ENCODE data around the gene ELF4.

The ELF4 gene

DNA sequence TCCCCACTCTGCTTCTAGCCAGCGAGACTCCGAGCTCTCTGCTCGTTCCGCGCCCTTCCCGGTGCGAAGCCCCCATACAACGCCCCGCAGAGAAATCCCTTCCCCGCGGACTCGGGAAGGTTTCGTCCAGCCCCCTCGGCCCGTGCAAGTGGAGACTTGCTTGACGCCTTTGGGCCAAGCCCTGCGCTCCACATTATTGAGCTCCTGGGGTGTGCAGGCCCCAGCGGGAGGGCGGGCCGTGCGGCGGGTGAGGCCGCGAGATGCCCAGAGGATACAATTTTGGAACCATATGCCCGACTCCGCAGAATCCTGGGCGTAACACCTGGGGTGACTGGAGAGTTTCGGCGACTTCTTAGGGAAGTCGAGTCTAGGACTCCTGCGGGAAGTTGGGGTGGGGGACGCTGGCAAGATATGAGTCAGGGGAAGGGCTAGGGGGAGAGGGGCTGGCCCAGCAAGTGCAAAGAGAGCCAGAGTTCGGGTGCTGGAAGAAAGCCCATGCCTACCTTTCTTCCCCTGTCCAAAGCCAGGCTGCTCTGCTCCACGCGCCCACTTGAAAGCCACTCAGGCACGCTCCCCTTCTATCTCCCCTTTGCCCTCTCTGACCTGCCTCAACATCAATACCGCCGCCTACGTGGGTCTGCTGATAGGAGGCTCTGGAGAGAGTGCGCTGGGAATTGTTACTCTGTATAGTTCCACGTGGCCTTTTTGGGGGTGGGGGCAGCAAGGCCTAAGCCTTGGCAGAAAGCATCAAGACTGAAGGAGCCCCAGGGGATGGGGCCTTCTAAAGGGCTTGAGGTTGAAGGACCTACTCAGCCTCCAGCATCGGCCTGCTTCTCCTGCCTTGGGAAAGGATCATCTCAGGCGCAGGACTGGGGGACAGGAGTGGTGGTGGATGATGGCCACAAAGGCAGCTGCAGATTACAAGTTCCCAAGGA is 1.2 kb upstream of the ELF4 start:
- TF ChIP-seq, protein P1, sequence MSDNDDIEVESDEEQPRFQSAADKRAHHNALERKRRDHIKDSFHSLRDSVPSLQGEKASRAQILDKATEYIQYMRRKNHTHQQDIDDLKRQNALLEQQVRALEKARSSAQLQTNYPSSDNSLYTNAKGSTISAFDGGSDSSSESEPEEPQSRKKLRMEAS (IDR thresholded peaks at IDR 0.05; ENCODE audit: low read depth, low read length), result no peak
- TF ChIP-seq MYC (IDR thresholded peaks at IDR 0.05; ENCODE audit: low read depth, low read length) (no peak), POLR2A (IDR thresholded peaks at IDR 0.05; ENCODE audit: extremely low read depth, insufficient read length) (no peak)
- TF ChIP-seq, protein P2, sequence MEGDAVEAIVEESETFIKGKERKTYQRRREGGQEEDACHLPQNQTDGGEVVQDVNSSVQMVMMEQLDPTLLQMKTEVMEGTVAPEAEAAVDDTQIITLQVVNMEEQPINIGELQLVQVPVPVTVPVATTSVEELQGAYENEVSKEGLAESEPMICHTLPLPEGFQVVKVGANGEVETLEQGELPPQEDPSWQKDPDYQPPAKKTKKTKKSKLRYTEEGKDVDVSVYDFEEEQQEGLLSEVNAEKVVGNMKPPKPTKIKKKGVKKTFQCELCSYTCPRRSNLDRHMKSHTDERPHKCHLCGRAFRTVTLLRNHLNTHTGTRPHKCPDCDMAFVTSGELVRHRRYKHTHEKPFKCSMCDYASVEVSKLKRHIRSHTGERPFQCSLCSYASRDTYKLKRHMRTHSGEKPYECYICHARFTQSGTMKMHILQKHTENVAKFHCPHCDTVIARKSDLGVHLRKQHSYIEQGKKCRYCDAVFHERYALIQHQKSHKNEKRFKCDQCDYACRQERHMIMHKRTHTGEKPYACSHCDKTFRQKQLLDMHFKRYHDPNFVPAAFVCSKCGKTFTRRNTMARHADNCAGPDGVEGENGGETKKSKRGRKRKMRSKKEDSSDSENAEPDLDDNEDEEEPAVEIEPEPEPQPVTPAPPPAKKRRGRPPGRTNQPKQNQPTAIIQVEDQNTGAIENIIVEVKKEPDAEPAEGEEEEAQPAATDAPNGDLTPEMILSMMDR (IDR thresholded peaks at IDR 0.05; ENCODE audit: low read depth, low read length), result no peak
- peak overlapping the region; percentile 28 for H3K4me3 ChIP-seq (ENCODE audit: low read depth, low read length)
- peak; percentile 56 for DNase-seq (ENCODE audit: low read depth)

DNA sequence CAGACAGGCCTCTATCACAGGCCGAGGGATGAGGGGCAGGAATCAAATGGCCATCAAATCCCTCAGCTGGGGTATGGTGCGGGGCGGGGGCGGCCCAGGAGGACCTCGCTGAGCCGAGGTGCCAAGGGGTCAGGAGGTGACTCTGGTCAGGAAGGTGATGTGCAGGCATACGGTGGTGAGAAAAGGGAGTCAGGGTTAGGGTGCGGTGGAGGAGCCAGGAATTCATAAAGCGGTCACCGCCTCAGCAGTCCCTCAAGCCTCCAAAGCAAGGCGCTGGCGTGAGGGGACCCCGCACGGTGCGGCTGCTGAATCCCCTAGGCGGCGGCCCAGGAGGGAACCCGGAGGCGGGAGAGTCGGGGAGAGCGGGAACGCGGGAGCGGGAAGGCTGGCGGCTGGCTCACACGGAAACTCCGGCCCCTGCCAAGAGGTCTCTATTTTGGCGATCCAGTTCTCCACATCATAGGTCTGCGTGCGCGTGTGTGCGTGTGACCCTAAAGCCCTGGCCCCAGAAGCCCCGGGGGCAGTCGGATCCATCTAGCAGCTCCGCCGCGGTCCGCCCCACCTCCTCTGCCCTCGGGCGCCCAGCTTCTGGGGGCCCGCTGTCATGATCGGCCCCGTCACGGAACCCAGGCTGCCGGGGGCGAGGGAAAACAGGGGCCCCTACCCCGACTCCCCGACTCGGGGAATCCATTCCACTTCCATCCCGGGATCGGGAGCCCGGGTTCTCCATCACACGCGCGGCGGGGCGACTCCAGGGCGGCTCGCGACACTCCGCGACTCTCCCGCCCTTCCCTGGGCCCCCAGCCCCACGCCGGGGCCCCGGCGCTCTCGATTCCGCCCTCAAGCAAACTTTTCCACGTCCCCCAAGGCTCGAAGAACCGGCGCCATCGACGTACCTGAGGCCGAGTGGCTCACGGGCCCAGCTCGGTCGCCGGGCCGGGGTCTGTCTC is 593 bp downstream of the ELF4 start:
- DNase-seq (ENCODE audit: low read depth), result peak; percentile 39
- TF ChIP-seq, protein P2 (IDR thresholded peaks at IDR 0.05; ENCODE audit: low read depth, low read length), result no peak
- no peak for TF ChIP-seq MYC (IDR thresholded peaks at IDR 0.05; ENCODE audit: low read depth, low read length)
- TF ChIP-seq, protein P1 (IDR thresholded peaks at IDR 0.05; ENCODE audit: low read depth, low read length), result no peak
- no peak for TF ChIP-seq POLR2A (IDR thresholded peaks at IDR 0.05; ENCODE audit: extremely low read depth, insufficient read length)
- H3K4me3 ChIP-seq (ENCODE audit: low read depth, low read length), result peak overlapping the region; percentile 69

DNA sequence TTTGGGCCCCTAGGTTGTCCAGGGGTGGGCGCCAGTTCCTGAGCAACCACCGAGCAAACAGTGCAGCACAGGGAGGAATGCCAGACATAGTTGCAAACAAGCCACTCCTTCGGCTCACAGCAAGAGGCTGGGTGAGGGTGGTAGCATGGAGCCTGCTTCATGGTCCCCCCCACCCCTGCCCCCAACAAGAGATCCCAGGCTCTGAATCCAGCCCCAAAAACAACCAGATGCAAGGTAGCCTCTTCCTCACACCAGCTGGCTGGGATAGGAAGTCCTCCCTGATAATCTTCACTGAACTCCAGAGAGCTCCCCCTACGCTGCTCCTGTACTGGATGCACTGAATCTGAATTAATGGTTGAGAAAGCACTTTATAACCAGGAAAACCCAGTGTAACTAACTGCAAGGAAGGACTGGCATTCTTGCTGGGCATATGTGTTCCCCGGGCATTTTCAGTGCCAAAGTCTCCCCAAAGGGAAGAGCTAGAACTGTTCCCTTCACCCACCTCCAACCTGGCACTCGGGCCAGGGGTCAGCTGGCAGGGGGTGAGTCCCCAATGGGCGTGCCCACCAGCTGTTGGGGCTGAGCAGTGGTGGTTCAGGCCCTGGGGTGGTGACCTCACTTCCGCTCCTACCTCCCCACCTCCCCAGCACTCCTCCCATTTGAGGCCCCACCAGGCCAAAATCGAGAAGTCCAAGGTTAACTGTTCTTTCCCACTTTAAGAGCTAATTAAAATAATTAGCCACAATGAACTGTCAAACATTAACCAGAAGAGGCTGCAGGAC is 1.5 kb downstream of the ELF4 start:
- H3K4me3 ChIP-seq (ENCODE audit: low read depth, low read length), result peak overlapping the region; percentile 69
- peak; percentile 82 for DNase-seq (ENCODE audit: low read depth)
- TF ChIP-seq POLR2A (IDR thresholded peaks at IDR 0.05; ENCODE audit: extremely low read depth, insufficient read length), result no peak

DNA sequence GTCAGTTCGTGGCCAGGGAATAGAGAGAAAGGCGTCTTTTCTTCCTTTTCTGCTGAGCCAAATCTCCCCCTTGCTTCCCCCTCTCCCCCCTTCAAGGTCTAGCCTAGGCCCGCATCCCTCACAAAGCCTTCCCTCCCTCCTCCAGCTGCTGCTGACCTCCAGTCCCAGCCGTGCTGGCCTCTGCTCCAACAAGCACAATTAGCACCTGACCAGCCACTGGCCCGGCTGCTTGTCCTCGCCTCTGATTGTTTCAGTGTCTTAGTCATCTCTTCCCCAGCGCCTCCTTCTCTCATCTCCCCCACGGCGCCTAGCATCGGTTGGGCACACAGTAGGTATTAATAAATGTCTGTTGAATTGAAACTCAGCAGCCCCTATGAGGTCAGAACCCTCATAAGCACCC is 4.2 kb downstream of the ELF4 start:
- TF ChIP-seq POLR2A (IDR thresholded peaks at IDR 0.05; ENCODE audit: extremely low read depth, insufficient read length) (no peak), MYC (IDR thresholded peaks at IDR 0.05; ENCODE audit: low read depth, low read length) (no peak)
- TF ChIP-seq, protein P2 (IDR thresholded peaks at IDR 0.05; ENCODE audit: low read depth, low read length), result no peak
- TF ChIP-seq, protein P1 (IDR thresholded peaks at IDR 0.05; ENCODE audit: low read depth, low read length), result no peak
- DNase-seq (ENCODE audit: low read depth), result no peak

DNA sequence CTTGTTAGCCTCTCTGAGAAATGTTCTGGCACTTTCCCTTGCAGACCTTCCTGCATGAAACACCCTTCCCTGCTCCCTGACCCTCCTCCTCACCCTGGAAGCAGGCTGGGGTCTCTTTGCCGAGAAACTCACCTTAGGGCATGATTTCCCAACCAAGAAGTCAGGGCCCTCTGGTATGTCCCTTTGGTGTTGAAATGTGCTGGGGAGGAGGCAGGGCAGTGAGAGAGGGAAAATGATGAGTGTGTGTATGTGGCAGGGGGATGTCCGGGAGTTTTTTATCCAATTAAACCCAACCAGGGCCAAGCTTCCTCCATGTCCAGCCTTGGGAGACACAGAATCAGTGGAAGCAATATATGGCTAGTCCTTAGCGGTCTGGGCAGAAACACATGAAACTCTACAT is 5.1 kb downstream of the ELF4 start:
- DNase-seq (ENCODE audit: low read depth), result no peak
- TF ChIP-seq MYC (IDR thresholded peaks at IDR 0.05; ENCODE audit: low read depth, low read length), result no peak
- TF ChIP-seq POLR2A (IDR thresholded peaks at IDR 0.05; ENCODE audit: extremely low read depth, insufficient read length), result no peak
- TF ChIP-seq, protein P1 (IDR thresholded peaks at IDR 0.05; ENCODE audit: low read depth, low read length), result no peak
- TF ChIP-seq, protein P2 (IDR thresholded peaks at IDR 0.05; ENCODE audit: low read depth, low read length), result no peak
- no peak overlapping the region for H3K4me3 ChIP-seq (ENCODE audit: low read depth, low read length)

More for the DNA sequence above, 4.2 kb downstream of the ELF4 start:
- no peak overlapping the region for H3K4me3 ChIP-seq (ENCODE audit: low read depth, low read length)

All from NB4 (cell line).